ENCODE measurements around the gene UGT1A3.

- no peak for TF ChIP-seq CTCF (IDR thresholded peaks at IDR 0.05; ENCODE audit: insufficient read depth, low read length)
- no peak for TF ChIP-seq REST (IDR thresholded peaks at IDR 0.05; ENCODE audit: insufficient replicate concordance, low read depth)
- no peak for TF ChIP-seq GABPA (IDR thresholded peaks at IDR 0.05; ENCODE audit: low read depth)
- TF ChIP-seq SPI1 (IDR thresholded peaks at IDR 0.05; ENCODE audit: borderline replicate concordance, low read depth) = no peak
- no peak for TF ChIP-seq POLR2AphosphoS5 (IDR thresholded peaks at IDR 0.05; ENCODE audit: low read depth)
Observed at GRCh38 chr2:233712611-233713261, 16.1 kb upstream of the UGT1A3 start, which contains the start of gene UGT1A5.
